KOPT-K1 (cell line): ENCODE results near the gene STRN3.

Source experiments
- H3K27ac ChIP-seq: fragments of 200-600 bp; sonication (generic); 2 replicates; pipeline ENCODE4 v1.5.1; 2016; ENCODE audit warnings: antibody characterized with exemption, mild to moderate bottlenecking, low read depth, low read length; ENCODE audit not compliant: poor library complexity, severe bottlenecking
- H3K36me3 ChIP-seq: fragments of 200-600 bp; sonication (generic); 2 replicates; pipeline ENCODE4 v1.5.1; 2017; ENCODE audit warnings: antibody characterized with exemption, mild to moderate bottlenecking, low read length, moderate library complexity; ENCODE audit not compliant: insufficient read depth
- H3K9me3 ChIP-seq: fragments of 200-600 bp; sonication (generic); 2 replicates; pipeline ENCODE4 v1.5.1; 2017; ENCODE audit warnings: antibody characterized with exemption, low read length, mild to moderate bottlenecking; ENCODE audit not compliant: insufficient read depth, poor library complexity, severe bottlenecking

STRN3 gene

DNA sequence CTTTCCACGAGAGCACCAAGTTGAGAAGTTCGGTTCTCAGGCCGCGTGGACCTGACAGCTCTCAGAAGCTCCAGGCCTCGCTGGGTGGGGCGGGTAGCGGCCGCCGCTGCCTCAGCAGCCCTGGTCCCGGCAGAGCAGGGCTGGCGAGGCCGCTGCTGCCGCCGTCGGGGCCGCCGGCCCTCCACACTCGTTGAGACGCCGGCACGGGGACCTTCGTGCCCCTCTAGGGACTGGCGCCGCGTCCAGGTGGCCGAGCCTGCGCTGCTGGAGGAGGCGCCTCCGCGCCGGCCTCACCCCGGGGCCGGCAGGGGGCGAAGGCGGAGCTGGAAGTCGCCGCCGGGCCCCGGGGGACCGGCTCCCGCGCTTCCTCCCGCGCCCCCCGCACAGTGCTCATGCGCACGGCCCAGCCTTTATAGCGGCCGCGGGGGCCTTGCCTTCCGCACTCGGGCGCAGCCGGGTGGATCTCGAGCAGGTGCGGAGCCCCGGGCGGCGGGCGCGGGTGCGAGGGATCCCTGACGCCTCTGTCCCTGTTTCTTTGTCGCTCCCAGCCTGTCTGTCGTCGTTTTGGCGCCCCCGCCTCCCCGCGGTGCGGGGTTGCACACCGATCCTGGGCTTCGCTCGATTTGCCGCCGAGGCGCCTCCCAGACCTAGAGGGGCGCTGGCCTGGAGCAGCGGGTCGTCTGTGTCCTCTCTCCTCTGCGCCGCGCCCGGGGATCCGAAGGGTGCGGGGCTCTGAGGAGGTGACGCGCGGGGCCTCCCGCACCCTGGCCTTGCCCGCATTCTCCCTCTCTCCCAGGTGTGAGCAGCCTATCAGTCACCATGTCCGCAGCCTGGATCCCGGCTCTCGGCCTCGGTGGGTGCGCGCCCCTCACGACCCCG, 151.8 kb downstream of the STRN3 start, which contains the start of gene COCH:
COCH (plus strand) TSS at position 440 of the 879 bp plus-strand sequence; CDS start at position 820, 380 bp downstream.
- Histone ChIP-seq H3K9me3 (peaks cover 12% of the 10 kb centered on the region), H3K27ac (no peak within 1 kb of the TSS), H3K36me3 (no peaks in the 10 kb centered on the region)

DNA sequence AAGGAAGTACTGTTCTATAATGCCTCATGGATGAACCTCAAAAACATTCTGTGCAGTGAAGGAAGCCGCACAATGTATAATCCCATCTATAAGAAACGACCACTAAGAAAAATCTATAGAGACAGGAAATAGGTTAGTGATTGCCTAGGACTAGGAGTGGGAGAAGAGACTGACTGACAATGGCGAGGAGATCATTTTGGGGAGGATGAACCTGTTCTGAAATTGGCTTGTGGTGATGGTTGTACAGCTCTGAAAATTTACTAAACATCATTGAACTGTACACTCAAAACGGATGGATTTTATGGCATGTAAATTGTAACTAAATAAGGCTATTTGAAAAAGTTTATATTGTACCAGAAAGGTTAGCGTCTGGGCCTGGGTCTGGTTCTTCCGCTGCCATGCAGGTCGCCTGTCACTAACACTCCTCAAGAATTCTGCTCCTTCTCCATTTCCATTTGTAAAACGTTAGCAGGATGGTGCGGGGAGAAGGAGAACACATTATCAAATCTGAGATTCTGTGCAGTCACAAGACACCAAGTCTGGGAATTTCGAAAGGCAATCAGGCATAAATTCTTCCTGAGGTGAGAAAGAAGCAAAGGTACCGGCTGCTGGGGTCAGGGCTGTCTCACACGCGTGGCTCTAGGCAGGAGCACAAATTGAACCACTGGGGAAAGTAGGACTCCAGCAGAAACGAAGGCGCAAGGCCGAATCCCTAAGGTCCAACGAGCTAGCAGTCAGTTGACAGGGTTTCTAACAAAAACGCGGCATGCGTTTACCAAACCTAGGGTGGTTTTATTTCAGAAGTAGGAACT, 152.7 kb downstream of the STRN3 start:
- Histone ChIP-seq H3K27ac (no peak overlapping the region), H3K9me3 (peaks cover 12% of the 10 kb centered on the region), H3K36me3 (no peaks in the 10 kb centered on the region)

DNA sequence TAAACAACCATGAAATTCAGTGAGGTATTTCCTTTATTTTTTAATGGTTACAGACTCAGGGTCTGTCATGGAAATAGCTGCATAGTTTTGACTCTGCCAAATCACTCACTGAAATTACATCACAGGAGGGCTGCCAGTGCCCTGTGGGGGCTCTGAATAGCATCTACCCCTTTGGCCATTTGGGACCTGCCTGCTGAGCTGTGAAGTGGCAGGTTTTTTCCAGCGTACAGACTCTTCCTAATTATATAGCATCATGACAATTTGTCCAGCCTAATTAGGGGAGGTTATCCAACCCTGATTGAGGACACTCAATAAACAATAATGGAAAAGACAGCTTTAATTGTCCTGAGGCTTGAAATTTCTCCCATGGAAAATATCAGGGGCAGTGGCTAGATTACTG, 153.6 kb downstream of the STRN3 start:
- no peak overlapping the region for H3K27ac ChIP-seq
- H3K36me3 ChIP-seq, result no peaks in the 10 kb centered on the region
- H3K9me3 ChIP-seq, result peaks cover 12% of the 10 kb centered on the region

DNA sequence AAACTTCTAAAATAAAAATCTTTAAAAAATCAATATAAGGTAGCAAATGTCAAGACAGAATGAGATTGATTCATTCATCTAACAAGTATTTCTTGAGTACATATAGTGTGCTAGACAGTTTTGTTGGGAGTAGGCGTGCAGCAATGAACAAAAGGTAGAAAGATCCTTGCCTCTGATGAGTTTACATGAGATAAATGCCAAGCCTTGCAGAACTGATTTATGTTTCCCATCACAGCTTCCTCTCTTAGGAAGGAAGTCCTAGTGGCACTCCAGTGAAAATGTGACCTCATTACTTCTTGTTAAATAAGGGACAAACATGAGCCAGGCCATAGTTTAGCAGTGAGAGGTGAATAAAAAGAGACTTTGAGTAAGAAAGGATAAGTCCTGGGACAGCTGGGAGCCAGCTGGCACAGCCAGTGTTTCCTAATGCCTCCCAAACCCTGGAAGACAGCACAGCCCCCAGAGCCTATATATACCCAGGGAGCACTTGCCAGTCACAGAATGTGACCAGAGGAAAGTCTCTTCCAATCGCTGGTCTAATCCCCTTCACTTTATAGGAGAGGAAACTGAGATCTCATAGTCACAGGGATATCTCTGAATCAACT, 156.5 kb downstream of the STRN3 start:
- no peak overlapping the region for H3K27ac ChIP-seq
- H3K36me3 ChIP-seq, result no peaks in the 10 kb centered on the region
- peaks cover under 1% of the 10 kb centered on the region for H3K9me3 ChIP-seq

DNA sequence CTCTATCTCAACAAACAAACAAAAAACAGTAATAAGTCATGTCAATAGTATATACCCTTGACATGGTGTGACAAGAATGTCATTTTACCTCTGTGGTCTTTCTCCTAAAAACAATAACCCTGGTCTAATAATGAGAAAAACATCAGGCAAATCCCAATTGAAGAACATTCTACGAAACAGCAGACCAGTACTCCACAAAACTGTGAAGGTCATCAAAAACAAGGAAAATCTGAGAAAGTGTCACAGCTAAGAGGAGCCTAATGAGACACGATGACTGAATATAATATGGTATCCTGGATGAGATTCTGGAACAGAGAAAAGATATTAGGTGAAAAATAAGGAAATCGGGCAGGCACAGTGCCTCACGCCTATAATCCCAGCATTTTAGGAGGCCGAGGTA, 157.4 kb downstream of the STRN3 start:
- no peaks in the 10 kb centered on the region for H3K9me3 ChIP-seq
- H3K36me3 ChIP-seq, result no peaks in the 10 kb centered on the region
- H3K27ac ChIP-seq, result no peak overlapping the region

DNA sequence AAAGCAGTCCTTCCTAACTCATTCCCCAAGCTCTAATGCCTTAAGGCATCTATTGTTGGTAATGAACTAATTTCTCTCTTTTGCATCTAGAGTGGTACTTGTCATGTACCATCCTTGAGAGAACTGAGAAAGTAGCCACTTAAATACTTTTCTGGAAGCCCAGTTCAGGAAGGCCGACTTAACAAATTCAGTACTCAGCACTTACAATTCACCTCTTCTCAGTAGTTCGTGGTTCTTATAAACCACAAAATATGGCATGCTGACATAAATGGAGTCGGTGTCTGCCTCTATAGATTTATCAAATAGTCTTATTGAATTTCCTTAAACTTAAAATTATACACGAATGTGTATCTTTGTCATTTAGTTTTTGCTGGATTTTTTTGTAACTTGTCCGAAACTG, 161.2 kb downstream of the STRN3 start:
- Histone ChIP-seq H3K27ac (no peak overlapping the region), H3K36me3 (no peaks in the 10 kb centered on the region), H3K9me3 (no peaks in the 10 kb centered on the region)

DNA sequence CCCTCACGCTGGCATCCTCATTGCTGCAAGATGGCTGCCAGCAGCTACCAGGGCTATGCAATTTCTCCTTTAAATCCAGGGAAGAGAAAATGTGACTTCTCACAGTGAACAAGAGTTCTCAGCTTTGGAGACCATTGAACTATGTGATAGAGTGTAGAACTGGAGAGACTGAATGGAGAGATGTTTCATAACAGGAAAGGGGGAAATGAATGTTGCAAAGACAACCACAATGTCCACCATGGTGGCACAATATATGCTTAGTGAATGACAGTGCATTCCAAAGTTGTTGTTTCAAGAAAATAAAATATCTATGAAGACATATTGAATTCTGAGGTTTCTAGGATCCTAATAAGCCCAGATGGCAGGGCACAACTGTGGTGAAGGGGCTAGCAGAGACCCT, 165.0 kb downstream of the STRN3 start:
- Histone ChIP-seq H3K9me3 (no peaks in the 10 kb centered on the region), H3K36me3 (no peaks in the 10 kb centered on the region), H3K27ac (no peak overlapping the region)

DNA sequence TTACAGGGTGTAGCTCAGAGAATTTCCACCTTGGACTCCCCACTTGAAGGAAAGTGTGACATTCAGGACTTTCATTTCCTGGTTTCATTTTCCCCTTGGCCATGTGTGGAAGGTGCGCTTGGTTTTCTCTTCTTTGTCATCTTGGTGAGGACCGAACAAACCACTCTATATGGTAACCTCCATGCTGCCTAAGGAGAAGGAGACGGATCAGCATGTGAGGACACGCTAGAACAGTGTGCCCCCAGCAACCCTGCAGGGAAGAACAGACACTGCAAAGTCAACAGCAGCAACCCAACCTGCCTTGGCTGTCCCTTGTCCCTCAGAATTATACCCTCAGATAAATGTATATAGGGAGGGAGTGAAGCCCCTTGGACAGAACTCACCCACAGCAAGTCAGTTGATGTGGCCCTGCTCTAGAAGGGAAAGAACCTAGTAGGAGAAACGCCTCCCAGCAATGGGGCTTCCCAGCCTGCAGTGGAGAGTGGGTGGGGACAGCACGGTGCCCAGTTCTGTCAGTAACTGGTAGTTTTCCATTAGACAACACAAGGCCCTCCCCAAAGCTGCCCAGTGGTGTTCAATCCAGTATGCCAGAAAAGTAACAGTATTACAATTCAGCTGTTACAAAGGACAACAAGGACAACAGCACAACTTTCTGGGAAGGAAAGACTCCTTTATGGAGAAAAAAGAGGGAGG, 170.7 kb downstream of the STRN3 start:
- no peaks in the 10 kb centered on the region for H3K36me3 ChIP-seq
- H3K9me3 ChIP-seq, result no peaks in the 10 kb centered on the region
- no peak overlapping the region for H3K27ac ChIP-seq

DNA sequence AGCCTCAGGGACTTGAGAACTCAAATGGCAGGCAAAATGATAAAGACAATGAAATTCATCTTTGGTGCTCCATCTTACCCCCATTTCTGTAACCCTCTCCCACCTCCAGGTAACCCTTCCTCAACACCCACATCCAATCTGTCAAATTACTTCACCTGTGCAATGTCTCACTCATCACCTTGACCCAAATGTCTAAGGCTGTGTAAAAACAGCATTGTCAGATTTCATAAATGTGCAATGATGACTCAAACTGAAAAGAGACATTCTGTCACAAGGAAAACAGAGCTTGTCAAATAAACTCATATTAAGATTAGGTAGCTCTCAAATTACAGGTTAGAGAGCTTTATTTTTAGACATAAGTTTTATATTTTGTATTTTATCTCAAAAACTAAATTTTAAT, 171.7 kb downstream of the STRN3 start:
- H3K27ac ChIP-seq, result no peak overlapping the region
- no peaks in the 10 kb centered on the region for H3K36me3 ChIP-seq
- no peaks in the 10 kb centered on the region for H3K9me3 ChIP-seq

DNA sequence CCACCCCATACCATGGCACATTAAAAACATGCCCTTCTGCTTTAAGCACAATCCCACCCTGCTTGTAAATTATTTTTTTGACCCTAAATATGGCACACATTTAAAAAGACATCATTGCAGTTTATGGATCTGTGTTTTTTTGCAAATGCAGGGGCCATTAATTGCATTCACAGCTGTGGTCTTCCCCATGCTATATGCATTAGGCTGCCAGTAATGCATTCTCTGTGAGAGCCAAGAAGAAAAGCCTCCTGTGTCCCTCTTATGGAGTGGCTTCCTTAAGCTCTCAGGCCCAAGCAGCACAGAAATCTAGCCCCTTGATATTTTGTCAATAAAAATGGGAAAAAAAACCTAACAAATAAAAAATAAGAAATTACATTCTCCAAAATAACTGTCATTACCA, 172.2 kb downstream of the STRN3 start:
- no peaks in the 10 kb centered on the region for H3K36me3 ChIP-seq
- no peaks in the 10 kb centered on the region for H3K9me3 ChIP-seq
- H3K27ac ChIP-seq, result no peak overlapping the region

DNA sequence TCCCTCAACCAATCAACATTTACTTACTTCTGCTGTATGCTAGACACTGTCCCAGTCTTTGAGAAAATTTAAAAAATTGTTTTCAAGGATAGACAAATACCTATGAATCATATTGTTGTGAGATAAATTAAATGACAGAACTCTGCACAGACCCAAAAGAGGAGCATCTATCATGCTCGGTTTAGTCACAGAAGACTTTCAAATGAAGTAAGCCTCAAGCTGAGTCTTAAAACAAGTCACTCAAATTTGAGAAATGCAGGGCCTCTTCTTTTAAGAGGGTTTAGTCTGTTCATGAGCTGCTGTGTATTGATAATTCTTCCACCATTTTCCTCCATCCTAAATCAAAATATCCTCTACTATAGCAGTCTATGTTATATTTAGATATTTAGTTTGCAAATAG, 176.2 kb downstream of the STRN3 start:
- no peak overlapping the region for H3K27ac ChIP-seq
- H3K9me3 ChIP-seq, result no peaks in the 10 kb centered on the region
- no peaks in the 10 kb centered on the region for H3K36me3 ChIP-seq

DNA sequence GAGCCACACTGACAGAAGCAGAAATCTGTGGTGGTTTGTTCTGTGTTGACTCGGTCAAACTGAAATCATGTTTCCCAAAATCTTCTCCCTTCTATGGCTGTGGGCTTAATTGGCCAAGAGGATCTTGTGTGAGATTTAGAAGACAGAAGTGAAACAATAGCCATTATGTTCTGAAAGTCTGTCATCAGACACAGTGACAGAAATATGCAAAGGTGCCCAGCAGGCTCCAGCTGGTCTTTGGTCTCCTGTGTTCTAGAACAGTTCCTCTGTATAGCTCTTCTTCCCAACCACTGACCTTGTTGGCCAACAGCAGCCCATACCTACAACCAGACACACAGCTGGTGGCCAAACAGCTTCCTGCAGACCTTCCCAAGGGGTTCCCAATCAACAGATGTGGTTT, 176.8 kb downstream of the STRN3 start:
- no peak overlapping the region for H3K27ac ChIP-seq
- H3K9me3 ChIP-seq, result no peaks in the 10 kb centered on the region
- no peaks in the 10 kb centered on the region for H3K36me3 ChIP-seq

DNA sequence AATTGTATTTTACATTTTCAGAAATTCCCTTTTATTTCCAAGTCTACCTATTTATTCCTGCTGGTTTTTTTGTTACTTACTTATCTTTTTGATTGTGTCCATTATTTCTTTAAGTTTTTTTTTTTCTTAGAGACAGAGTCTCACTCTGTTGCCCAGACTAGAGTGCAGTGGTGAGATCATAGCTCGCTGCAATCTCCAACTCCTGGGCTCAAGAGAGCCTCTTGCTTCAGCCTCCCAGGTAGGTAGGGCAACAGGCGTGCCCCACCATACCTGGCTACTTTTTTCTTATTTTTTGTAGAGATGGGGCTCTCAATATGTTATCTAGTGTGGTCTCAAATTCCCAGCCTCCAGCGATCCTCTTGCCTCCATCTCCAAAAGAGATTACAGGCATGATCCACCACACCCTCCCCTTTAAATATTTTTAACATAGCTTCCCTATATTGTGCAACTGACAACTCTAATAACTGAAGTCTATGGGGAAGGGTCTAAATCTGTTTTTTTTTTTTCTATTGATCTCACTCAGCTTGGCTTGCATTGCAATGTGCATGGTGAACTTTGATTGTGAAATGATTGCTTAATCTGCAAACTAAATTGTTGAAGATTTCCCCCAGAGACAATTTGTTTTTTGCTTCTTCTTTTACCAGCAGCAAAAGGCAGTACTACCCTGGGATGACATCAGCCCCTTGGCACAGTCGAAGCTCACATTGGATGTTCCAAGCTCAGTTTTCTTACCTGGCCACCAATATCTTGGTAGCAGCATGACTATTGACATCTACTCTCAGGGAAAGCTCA, 177.5 kb downstream of the STRN3 start:
- no peaks in the 10 kb centered on the region for H3K36me3 ChIP-seq
- H3K27ac ChIP-seq, result no peak overlapping the region
- H3K9me3 ChIP-seq, result no peaks in the 10 kb centered on the region
